T-helper 9 cell (primary cell): ENCODE measurements around the gene RCAN2.

ENCODE experiments used
- DNase-seq: peaks from one replicate; pipeline ENCODE4 v3.0.0-alpha.2; 2020
- total RNA-seq, 2 donors: gene quantifications; one replicate each; lab custom pipeline; 2026; lab: John Stamatoyannopoulos, UW

The RCAN2 gene
- 0 to 1.2 reads per million in 2 donors for total RNA-seq

- DNase-seq: no peak
Observed at GRCh38 chr6:46491201-46491627, at the start of gene RCAN2. TSS of gene RCAN2 (minus strand) at chr6:46491449.

GRCh38 chr6:46539866-46540265 lies 48.6 kb upstream of the RCAN2 start:
- DNase-seq: no peak

- DNase-seq: no peak
Observed at GRCh38 chr6:46538800-46539480, 47.7 kb upstream of the RCAN2 start.

- no peak for DNase-seq
Observed at GRCh38 chr6:46530896-46531295, 39.6 kb upstream of the RCAN2 start.

GRCh38 chr6:46528961-46529750 lies 37.9 kb upstream of the RCAN2 start:
- no peak for DNase-seq

GRCh38 chr6:46526607-46527006 lies 35.4 kb upstream of the RCAN2 start:
- no peak for DNase-seq

GRCh38 chr6:46525583-46525982 lies 34.3 kb upstream of the RCAN2 start:
- no peak for DNase-seq

- no peak for DNase-seq
Observed at GRCh38 chr6:46521464-46521971, 30.3 kb upstream of the RCAN2 start.

GRCh38 chr6:46517202-46517601 lies 26.0 kb upstream of the RCAN2 start:
- no peak for DNase-seq

- no peak for DNase-seq
Observed at GRCh38 chr6:46513533-46513932, 22.3 kb upstream of the RCAN2 start.

GRCh38 chr6:46511320-46511719 lies 20.1 kb upstream of the RCAN2 start:
- no peak for DNase-seq

GRCh38 chr6:46510651-46511050 lies 19.4 kb upstream of the RCAN2 start:
- DNase-seq: no peak

- no peak for DNase-seq
Observed at GRCh38 chr6:46509981-46510510, 18.8 kb upstream of the RCAN2 start.

- DNase-seq: no peak
Observed at GRCh38 chr6:46509063-46509462, 17.8 kb upstream of the RCAN2 start.

- no peak for DNase-seq
Observed at GRCh38 chr6:46507426-46507825, 16.2 kb upstream of the RCAN2 start.

GRCh38 chr6:46505693-46506512 lies 14.7 kb upstream of the RCAN2 start:
- DNase-seq: no peak

- no peak for DNase-seq
Observed at GRCh38 chr6:46504242-46504641, 13.0 kb upstream of the RCAN2 start.

GRCh38 chr6:46502486-46503119 lies 11.4 kb upstream of the RCAN2 start:
- DNase-seq: no peak

GRCh38 chr6:46501136-46502089 lies 10.2 kb upstream of the RCAN2 start:
- DNase-seq: no peak

- no peak for DNase-seq
Observed at GRCh38 chr6:46500382-46500781, 9.1 kb upstream of the RCAN2 start.
